SK-N-MC (cell line): ENCODE measurements around the gene TADA1.

Experiments
- DNase-seq: peaks from one replicate; pipeline ENCODE4 v3.0.0-alpha.2; 2011; ENCODE audit warnings: low read depth, low spot score
- H3K27ac ChIP-seq: fragments of 200-600 bp; sonication (generic); 2 replicates; pipeline ENCODE4 v1.5.1; 2016; ENCODE audit warnings: mixed run types
- H3K36me3 ChIP-seq: fragments of 200-600 bp; sonication (generic); 2 replicates; pipeline ENCODE4 v1.6.1; 2017; ENCODE audit warnings: antibody characterized with exemption, low read length, mixed read lengths; ENCODE audit not compliant: insufficient read depth
- H3K4me3 ChIP-seq: fragments of 200-600 bp; sonication (generic); 2 replicates; pipeline ENCODE4 v1.5.1; 2016
- H3K9ac ChIP-seq: fragments of 200-600 bp; sonication (generic); 2 replicates; pipeline ENCODE4 v1.8.0; 2017; ENCODE audit warnings: mixed run types, mixed read lengths; ENCODE audit not compliant: insufficient read length
- H3K9me3 ChIP-seq: fragments of 200-600 bp; sonication (generic); 2 replicates; pipeline ENCODE4 v1.6.1; 2017; ENCODE audit warnings: low read depth, mild to moderate bottlenecking, antibody characterized with exemption, low read length, moderate library complexity, mixed read lengths
- EZH2 ChIP-seq: fragments of 200-600 bp; sonication (generic); IDR thresholded peaks from one replicate; pipeline ENCODE4 v1.6.1; 2017; ENCODE audit warnings: antibody characterized with exemption
- FOXP2 ChIP-seq: optimal IDR thresholded peaks from 2 replicates; pipeline ENCODE3; 2011; ENCODE audit warnings: mild to moderate bottlenecking, moderate library complexity; ENCODE audit not compliant: insufficient read depth; ENCODE audit errors: extremely low read length, control extremely low read depth
- POLR2AphosphoS5 ChIP-seq: IDR thresholded peaks from 2 replicates; pipeline ENCODE4 v1.6.1; 2012; ENCODE audit warnings: mild to moderate bottlenecking, low read depth, low read length, borderline replicate concordance

The TADA1 gene

DNA sequence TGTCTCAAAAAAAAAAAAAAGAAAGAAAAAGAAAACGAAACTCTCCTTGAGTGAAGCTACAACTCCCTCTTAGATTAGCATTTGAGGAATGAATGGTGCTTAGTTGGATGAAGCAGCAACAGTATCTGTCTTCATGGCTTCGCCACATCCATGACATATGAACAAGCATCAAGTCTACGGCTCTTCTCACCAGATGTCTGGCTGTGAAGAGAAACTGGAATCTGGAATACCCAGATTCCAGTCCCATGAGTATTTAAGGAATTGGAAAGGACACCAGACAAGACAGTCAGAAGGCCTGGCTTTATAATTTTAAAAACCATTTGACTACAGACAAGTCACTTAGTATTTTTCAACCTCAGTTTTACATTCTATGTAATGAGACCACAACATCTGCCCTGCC lies 38.0 kb upstream of the TADA1 start:
- DNase-seq = no peak
- TF ChIP-seq EZH2 (no peak), POLR2AphosphoS5 (no peak), FOXP2 (no peak)
- H3K9ac ChIP-seq = no peak overlapping the region
- no peak overlapping the region for H3K27ac ChIP-seq
- no peaks in the 10 kb centered on the region for H3K36me3 ChIP-seq
- H3K4me3 ChIP-seq = no peak overlapping the region
- peaks cover 6% of the 10 kb centered on the region; the same call in 1 of the 2 replicates for H3K9me3 ChIP-seq

DNA sequence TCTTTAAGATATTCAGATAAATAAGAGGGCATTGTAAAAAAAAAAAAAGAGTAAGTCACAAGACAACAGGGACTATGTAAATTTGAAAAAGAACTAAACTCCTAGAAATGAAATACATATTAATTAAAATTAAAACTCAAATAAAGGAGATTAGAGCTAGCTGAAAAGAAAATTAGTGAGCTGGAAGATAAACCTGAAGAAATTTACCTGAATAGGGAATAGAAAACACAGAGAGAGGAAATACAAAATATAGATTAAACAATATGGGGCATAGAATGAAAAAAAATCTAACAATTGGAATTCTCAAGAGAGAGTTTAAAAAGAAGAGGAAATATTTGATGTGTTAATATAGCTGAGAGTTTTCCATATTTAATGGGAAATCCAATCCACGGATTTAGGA lies 35.6 kb upstream of the TADA1 start:
- TF ChIP-seq FOXP2 = no peak
- TF ChIP-seq EZH2 = no peak
- no peak for TF ChIP-seq POLR2AphosphoS5
- peaks cover 6% of the 10 kb centered on the region; the same call in 1 of the 2 replicates for H3K9me3 ChIP-seq
- H3K27ac ChIP-seq = no peak overlapping the region
- no peak overlapping the region for H3K9ac ChIP-seq
- H3K4me3 ChIP-seq = no peak overlapping the region
- no peaks in the 10 kb centered on the region for H3K36me3 ChIP-seq
- no peak for DNase-seq

DNA sequence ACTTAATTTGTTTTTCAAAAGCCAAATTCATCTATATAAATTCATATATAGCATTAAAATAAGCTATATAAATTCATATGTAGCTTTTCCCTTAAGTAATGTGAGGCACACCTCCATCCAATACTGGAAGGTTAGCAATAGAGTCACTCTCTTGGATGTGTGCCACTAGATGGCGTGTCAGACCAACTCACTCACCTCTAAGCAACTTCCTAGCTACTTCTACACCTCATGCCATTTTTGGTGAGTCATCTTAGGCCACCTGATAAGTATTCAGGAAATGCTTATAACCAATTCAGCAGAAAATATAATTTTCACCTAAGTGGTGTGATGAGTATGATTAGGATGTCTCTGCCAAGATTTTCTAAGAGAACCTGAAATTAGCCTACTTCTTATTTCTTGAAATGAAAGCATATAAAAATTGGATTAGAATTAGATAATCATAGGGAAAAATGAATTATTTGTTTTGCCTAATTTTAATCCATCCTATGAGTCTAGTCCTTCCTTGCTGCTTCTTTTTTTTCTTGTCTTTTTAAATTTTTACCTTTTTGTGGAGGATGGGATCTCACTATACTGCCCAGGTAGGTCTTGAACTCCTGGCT lies 34.4 kb upstream of the TADA1 start:
- Histone ChIP-seq H3K27ac (no peak overlapping the region), H3K9ac (no peak overlapping the region), H3K4me3 (no peak overlapping the region), H3K36me3 (no peaks in the 10 kb centered on the region), H3K9me3 (peaks cover 6% of the 10 kb centered on the region; the same call in 1 of the 2 replicates)
- TF ChIP-seq FOXP2 (no peak), POLR2AphosphoS5 (no peak)
- DNase-seq = peak; percentile 45

DNA sequence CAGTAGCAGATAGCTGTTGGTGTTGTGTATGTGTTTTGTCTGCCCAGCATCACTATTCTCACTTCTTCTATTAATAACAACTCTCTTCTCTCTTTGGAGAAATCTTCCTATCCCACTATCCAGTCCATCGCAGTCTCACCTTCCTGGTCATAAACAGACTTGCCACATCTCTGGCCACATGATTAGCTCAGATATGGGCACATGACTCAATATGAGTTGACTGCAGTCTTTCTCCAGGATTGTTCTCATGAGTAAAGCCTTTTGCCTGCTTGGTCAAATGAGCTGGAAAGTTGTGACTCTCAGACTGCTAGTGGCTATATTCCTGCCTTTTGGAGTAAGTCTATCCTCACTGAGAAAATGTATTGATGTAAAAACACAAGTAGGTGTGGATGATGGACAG lies 32.9 kb upstream of the TADA1 start:
- no peak for DNase-seq
- Histone ChIP-seq H3K9ac (no peak overlapping the region), H3K4me3 (no peak overlapping the region), H3K27ac (no peak overlapping the region), H3K36me3 (no peaks in the 10 kb centered on the region), H3K9me3 (peaks cover 6% of the 10 kb centered on the region; the same call in 1 of the 2 replicates)
- no peak for TF ChIP-seq FOXP2

DNA sequence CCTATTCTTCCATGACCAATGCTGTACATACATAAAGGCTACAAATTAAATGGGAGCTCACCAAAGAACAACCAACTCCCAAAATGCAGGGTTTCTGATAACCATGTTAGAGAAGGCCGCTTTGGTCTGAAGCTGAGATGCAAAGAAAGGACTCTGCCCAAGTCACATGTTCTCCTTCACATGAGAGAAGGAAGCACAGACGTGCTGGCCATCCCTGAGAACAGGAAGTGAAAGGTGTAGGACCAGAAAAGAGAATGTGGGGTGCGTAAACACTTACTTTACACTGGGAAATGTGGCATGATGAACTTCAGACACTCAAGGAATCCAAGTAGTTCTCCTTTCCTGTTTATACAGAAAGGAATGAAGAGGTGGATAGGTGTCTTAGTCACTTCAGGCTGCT lies 31.7 kb upstream of the TADA1 start:
- H3K36me3 ChIP-seq = no peaks in the 10 kb centered on the region
- TF ChIP-seq EZH2 (no peak), POLR2AphosphoS5 (no peak), FOXP2 (no peak)
- no peak overlapping the region for H3K9ac ChIP-seq
- no peak for DNase-seq
- peaks cover 6% of the 10 kb centered on the region; the same call in 1 of the 2 replicates for H3K9me3 ChIP-seq
- H3K4me3 ChIP-seq = no peak overlapping the region
- H3K27ac ChIP-seq = no peak overlapping the region

DNA sequence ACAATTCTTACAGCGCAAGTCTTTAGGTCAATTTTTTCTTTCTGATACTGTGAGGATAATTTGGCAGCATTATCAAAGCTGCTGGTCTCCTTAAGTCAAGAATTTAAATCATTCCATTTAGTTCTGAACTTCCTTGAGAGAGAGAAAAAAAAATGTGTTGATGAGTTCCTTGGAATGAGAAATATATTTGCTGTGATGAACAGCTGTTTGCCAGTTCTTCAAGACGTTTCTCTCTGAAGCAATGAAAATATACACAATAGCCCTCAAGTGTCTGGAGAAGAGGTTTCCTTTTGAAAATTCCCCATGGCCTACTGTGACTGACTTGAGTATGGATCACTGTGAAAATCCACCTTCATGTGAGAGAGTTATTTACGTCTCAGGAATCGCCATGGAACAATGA lies 31.0 kb upstream of the TADA1 start:
- H3K9ac ChIP-seq = no peak overlapping the region
- H3K36me3 ChIP-seq = no peaks in the 10 kb centered on the region
- H3K27ac ChIP-seq = no peak overlapping the region
- peaks cover 6% of the 10 kb centered on the region; the same call in 1 of the 2 replicates for H3K9me3 ChIP-seq
- TF ChIP-seq EZH2 = no peak
- TF ChIP-seq POLR2AphosphoS5 = no peak
- no peak for TF ChIP-seq FOXP2
- DNase-seq = no peak
- H3K4me3 ChIP-seq = no peak overlapping the region

DNA sequence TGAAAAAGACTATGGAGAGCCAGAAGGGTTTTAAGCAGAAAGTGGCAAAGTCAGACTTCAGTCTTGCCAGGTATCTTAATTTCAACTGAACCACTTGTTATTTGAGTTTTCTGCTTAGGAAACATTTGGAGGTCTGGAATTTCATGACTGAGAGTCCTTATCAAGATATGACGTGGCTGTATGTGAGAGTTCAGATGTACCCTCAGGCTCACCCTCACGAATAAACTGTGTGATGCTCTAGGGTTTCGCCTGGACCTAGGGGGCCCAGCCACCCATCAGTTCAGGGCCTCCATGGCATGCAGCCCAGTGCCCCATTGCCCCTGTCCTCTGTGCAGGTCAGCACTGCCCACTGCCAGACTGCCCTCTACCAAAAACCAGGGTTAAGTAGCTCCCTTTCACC lies 30.6 kb upstream of the TADA1 start:
- TF ChIP-seq FOXP2 (no peak), POLR2AphosphoS5 (no peak), EZH2 (no peak)
- Histone ChIP-seq H3K9ac (no peak overlapping the region), H3K36me3 (no peaks in the 10 kb centered on the region), H3K4me3 (no peak overlapping the region), H3K27ac (no peak overlapping the region), H3K9me3 (peaks cover 6% of the 10 kb centered on the region; the same call in 1 of the 2 replicates)
- no peak for DNase-seq

DNA sequence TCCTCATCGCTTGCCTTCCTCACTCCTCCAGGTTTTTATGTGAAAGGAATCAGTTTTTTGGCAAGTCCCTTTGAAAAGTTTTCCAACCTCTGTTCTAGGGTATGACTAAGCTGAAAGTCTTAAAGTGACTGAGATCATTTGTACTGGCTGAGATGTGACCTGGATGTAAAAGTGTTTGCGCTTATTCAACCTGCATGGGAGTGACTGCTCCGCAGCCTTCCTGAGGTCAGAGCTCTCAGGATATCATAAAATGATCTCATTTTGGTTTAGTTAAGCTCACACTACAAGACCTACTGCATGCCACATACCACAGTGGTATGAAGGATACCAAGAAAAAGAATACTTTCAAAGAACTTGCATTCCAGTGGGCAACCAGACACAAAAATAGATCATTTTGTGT lies 29.8 kb upstream of the TADA1 start:
- no peaks in the 10 kb centered on the region for H3K36me3 ChIP-seq
- DNase-seq = no peak
- no peak overlapping the region for H3K4me3 ChIP-seq
- TF ChIP-seq FOXP2 = no peak
- TF ChIP-seq EZH2 = no peak
- no peak for TF ChIP-seq POLR2AphosphoS5
- no peak overlapping the region for H3K27ac ChIP-seq
- peaks cover 2% of the 10 kb centered on the region; the same call in 1 of the 2 replicates for H3K9me3 ChIP-seq
- no peak overlapping the region for H3K9ac ChIP-seq

DNA sequence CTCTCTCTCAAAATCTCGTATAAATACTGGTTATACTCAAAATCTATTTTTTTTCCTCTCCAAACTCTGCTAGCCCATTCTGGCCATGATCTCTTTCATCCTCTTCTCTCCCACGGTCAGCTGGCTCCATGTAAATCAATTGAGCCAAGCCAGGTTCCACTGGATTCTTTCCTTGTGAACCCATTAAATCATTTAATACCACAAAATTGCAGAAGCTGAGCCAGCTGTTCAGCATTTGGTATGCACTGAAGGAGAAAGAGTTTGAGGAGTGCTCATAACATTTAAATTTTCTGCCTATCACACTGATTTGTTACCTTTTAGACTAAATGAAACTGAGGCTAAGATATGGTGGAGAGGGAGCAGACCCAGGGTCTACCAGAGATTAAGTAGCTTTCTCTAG lies 29.1 kb upstream of the TADA1 start:
- Histone ChIP-seq H3K9ac (no peak overlapping the region), H3K4me3 (no peak overlapping the region), H3K27ac (no peak overlapping the region), H3K9me3 (no peaks in the 10 kb centered on the region), H3K36me3 (no peaks in the 10 kb centered on the region)
- TF ChIP-seq EZH2 (no peak), POLR2AphosphoS5 (no peak)
- DNase-seq = no peak
